Ovary (tissue), 9 donors: Measurements from ENCODE around the gene PLCB2. TPM values are rescaled to one million over a fixed set of nuclear protein-coding genes. Genes with fewer than 3 reads are reported as not detected.

Experiments
- DNase-seq, 5 donors: peaks; one replicate each; pipeline ENCODE4 v3.0.0-alpha.2; 2019 to 2020
- H3K27ac ChIP-seq, 2 donors: fragments of 200-600 bp; one replicate each; pipeline versions ENCODE4 v1.5.1 to v1.8.0; 2019 to 2022
- H3K27me3 ChIP-seq: fragments of 200-600 bp; one replicate; pipeline ENCODE4 v1.8.0; 2022
- H3K36me3 ChIP-seq: fragments of 200-600 bp; sonication (generic); one replicate; pipeline ENCODE4 v1.5.1; 2019
- H3K4me1 ChIP-seq: one replicate; pipeline ENCODE4 v1.8.1; 2013; ENCODE audit warnings: mild to moderate bottlenecking, moderate library complexity; ENCODE audit not compliant: insufficient read depth
- H3K4me3 ChIP-seq: fragments of 200-600 bp; sonication (generic); one replicate; pipeline ENCODE4 v1.5.1; 2017
- H3K9me3 ChIP-seq, 2 donors: fragments of 200-600 bp in 1 of 2; sonication (generic) in 1 of 2; one replicate each; pipeline versions ENCODE4 v1.5.1 to v1.8.1; 2013 to 2019; ENCODE audit warnings: mild to moderate bottlenecking in 1 of 2, moderate library complexity in 1 of 2
- CTCF ChIP-seq, 3 donors: fragments of 450-650 bp in 2 of 3; fragments of 200-600 bp in 1 of 3; IDR thresholded peaks; one replicate each; pipeline versions ENCODE4 v1.5.1 to v1.8.0; 2016 to 2022; ENCODE audit warnings: antibody characterized with exemption in 3 of 3, mild to moderate bottlenecking in 1 of 3
- EP300 ChIP-seq: sonication (generic); formaldehyde crosslinking; IDR thresholded peaks from one replicate; pipeline ENCODE4 v1.6.1; 2017; ENCODE audit warnings: antibody characterized with exemption
- POLR2A ChIP-seq: fragments of 450-650 bp; IDR thresholded peaks from one replicate; pipeline ENCODE4 v1.6.1; 2017; ENCODE audit warnings: antibody characterized with exemption, mild to moderate bottlenecking, moderate library complexity
- WGBS, 3 donors: extraction: QIAGEN DNeasy Blood & Tissue Kit in 1 of 3; methylation state at CpG; one replicate each; pipeline versions ENCODE4 v1.1.5 to v1.1.7; 2013 to 2017; 5-methylcytosine and 5-hydroxymethylcytosine counted together
- intact Hi-C, 4 donors: fragments of 100-400 bp; cut with DNase I; formaldehyde crosslinking; loops; one replicate each; pipeline versions ENCODE4 v1.11.0 to v1.15.1; 2022 to 2023
- polyA plus RNA-seq, 2 donors: library from polyadenylated mRNA; stranded (reverse); fragments of 200-250 nt in 1 of 2; fragments of 350-450 nt in 1 of 2; fragmentation: Illumina TruSeq in 1 of 2; extraction: RNeasy Lipid Tissue Mini Kit (QIAGEN cat#74804) in 1 of 2; gene quantifications; one replicate each; pipeline ENCODE4 v1.2.3, GENCODE V29; 2013 to 2014
- total RNA-seq, 7 donors: library from RNA; depleted of rRNA in 2 of 7; stranded (reverse); fragments of >200 nt in 2 of 7; fragmentation: NEBNext Ultra II Directional in 3 of 7; extraction: Animal tissue kit (Norgen Biotek cat#: 25700) in 3 of 7; gene quantifications; one replicate each; pipeline versions ENCODE4 v1.1.0 to v1.2.4, GENCODE V29; 2016 to 2023
- donor health status: DM: no; HTN: no; CAD: no; lungs with moderate emphysema.
- donor health status: DM: no; HTN: no; CAD: no.
- donor health status: Bipolar disorder and iron deficiency.
- donor health status: DM: yes; HTN: yes; CAD: no.
- donor health status: DM: no; HTN: no; CAD: no.
- donor health status: DM: yes; HTN: yes; CAD: no.

PLCB2 gene
- total and polyA plus RNA-seq, 9 donors: 1.9 to 13.9 (median 6.0) TPM

DNA sequence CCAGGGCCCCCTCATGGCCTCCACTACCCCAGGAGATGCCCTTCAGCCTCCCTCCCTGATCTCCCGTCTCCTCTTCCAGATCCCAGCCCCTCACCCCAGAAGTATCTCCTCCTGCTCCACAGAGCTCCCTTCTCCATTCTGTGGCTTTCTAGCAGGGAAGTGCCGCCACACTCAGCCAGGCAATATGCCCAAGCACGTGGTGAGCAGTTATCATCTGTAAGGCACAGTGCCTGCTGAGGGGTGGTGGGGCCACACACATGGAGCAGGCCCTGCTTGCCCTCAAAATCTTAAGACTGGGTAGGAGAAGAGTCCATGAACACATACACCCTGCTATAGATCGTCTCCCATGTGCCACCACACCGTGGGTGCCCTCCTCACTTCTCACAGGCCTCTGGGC lies 40.7 kb upstream of the PLCB2 start:
- intact Hi-C loops: loop anchor here in 1 of 4 donors (10.0 kb wide), 1 partner anchor 244 kb away; the partner anchor contains the start of gene BMF

DNA sequence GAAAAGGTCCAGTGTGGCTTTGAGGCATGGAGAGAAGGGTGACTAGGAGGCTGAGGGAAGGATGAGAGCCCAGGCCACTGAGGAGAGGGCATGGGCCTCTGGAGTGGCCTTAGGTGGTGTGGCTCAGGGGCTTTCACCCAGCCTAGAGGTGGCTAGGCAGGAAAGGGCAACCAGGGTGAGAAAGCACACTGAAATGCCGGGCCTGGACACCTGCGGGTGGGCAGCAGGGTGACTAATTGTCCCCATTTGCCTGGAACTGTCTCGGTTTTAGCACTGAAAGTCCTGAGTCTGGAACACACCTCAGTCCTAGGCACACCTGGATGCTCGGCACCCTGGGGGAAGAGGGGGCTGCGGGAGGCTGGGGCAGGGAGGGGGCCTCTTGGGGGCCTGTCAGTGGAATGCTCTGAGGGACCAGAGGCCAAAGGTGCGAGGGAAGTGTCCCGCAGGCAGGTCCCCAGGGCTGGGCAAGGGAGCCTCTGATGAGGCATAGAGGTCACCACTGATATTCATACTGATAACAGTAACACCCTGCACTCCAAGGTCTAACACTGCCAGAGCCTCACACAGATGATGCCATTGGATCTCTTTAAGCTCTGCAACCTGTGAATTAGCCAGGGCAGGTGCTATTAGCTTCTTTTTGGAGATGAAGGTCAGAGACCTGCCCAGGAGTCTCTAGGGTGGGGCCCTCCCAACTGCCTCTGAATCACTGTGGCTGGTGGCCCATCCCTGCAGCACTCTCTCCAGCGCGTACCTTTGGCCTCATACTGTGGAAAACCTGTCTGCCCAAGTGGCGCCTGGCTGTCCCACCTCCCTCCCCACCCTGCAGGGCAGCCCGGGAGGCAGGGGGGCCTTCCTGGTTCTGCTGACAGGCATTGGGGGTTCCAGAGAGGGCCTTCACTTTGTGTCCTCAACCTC lies 40.1 kb upstream of the PLCB2 start:
- no peaks in the 10 kb centered on the region for H3K9me3 ChIP-seq
- no peak for DNase-seq
- intact Hi-C loops: loop anchor here in 1 of 4 donors (10.0 kb wide), 1 partner anchor 243 kb away; the partner anchor contains the start of gene BMF
- H3K4me3 ChIP-seq: no peak overlapping the region
- no peaks in the 10 kb centered on the region for H3K36me3 ChIP-seq
- WGBS, 3 donors: 89 to 94% (median 92%) methylated on average over 11 of the region's 11 CpGs
- H3K27ac ChIP-seq: no peak overlapping the region
- no peaks in the 10 kb centered on the region for H3K27me3 ChIP-seq
- H3K4me1 ChIP-seq: peaks cover 2% of the 10 kb centered on the region
- TF ChIP-seq CTCF (IDR thresholded peaks at IDR 0.05): no peak
- TF ChIP-seq POLR2A: no peak

More for the DNA sequence above, 40.7 kb upstream of the PLCB2 start:
- H3K4me1 ChIP-seq: peaks cover 2% of the 10 kb centered on the region
- TF ChIP-seq CTCF (IDR thresholded peaks at IDR 0.05): no peak
- no peak for TF ChIP-seq POLR2A
- TF ChIP-seq EP300: no peak
- no peak overlapping the region for H3K4me3 ChIP-seq
- H3K36me3 ChIP-seq: no peaks in the 10 kb centered on the region
- no peak overlapping the region for H3K27ac ChIP-seq
- no peaks in the 10 kb centered on the region for H3K9me3 ChIP-seq
- no peaks in the 10 kb centered on the region for H3K27me3 ChIP-seq
- no peak for DNase-seq
- WGBS, 3 donors: 80 to 87% (median 85%) methylated on average over 5 of the region's 5 CpGs

- Histone ChIP-seq H3K27ac (no peak overlapping the region), H3K4me3 (no peak overlapping the region), H3K9me3 (no peaks in the 10 kb centered on the region), H3K36me3 (no peaks in the 10 kb centered on the region), H3K4me1 (peaks cover 2% of the 10 kb centered on the region), H3K27me3 (no peaks in the 10 kb centered on the region)
- TF ChIP-seq POLR2A (no peak), CTCF (IDR thresholded peaks at IDR 0.05) (no peak), EP300 (no peak)
- DNase-seq: no peak
- intact Hi-C loops: loop anchor here in 1 of 4 donors (10.0 kb wide), 1 partner anchor 242 kb away; the partner anchor contains the start of gene BMF
- WGBS, 3 donors: 83 to 86% (median 85%) methylated on average over 15 of the region's 15 CpGs
These were observed 39.1 kb upstream of the PLCB2 start for GRCh38 chr15:40346579-40347558.
